Activated CD4-positive, alpha-beta T cell treated with anti-CD3 and anti-CD28 coated beads, Interleukin-2, amount 50 U/mL, for 1 hour (primary cell): Measurements from ENCODE around the gene MOGAT3.

Source experiments
- DNase-seq: peaks from one replicate; pipeline ENCODE4 v3.0.0-alpha.2; 2020

MOGAT3 gene

DNA sequence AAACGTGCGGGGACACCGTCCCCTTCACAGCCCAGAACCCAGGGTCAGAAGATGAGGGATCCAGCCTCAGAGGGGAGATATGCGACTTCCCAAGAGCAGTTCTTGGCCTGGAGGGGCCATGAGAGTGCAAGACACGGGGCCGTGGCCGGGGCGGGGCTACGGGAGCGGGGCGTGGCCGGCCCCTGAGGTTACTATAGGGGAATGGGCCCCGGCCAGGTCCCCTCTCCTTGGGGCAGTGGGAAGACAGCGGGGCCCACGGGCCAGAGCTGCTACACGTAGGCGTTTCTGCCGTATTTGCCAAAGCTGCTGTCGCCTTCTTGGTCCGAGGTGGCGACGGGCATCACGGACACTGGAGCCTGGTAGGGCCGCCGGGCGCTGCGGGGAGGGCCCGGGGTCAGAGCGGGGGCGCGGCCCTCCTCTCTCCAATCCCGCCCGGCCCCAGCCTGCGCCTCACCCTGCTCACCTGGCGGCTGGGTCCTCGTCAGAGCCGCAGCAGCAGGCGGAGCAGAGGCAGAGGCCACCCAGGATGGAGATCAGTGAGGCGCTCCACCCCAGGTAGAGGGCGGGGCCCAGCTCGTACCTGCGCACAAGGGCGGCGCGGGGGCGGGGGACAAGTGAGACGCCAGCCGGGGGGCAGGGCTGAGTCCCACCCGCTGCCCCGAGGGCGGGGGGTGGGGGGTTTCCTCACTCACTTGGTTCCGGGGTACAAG lies 31.5 kb upstream of the MOGAT3 start:
- DNase-seq, result no peak

GRCh38 chr7:101231644-101232043 lies 30.8 kb upstream of the MOGAT3 start:
- no peak for DNase-seq

- DNase-seq, result no peak
Observed at GRCh38 chr7:101226721-101227120, 25.9 kb upstream of the MOGAT3 start.

GRCh38 chr7:101225650-101226049 lies 24.8 kb upstream of the MOGAT3 start:
- no peak for DNase-seq

GRCh38 chr7:101223528-101223927 lies 22.7 kb upstream of the MOGAT3 start:
- DNase-seq, result no peak

GRCh38 chr7:101222275-101222830 lies 21.5 kb upstream of the MOGAT3 start:
- DNase-seq, result no peak

DNA sequence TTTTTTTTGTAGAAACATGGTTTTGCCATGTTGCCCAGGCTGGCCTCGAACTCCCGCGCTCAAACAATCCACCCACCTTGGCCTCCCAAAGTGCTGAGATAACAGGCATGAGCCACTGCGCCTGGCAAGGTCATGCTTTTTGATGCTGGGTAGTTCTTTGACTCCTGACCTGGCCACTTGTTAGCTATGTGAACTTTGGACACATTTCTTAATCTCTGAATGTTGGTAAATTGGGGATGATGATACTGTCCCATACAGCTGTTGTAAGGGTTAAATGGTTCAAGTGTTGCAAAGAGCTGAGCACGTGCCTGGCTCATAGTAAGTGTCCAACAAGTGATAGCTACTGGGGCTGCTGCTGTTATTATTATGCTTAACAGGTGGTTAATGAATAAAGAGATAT lies 19.5 kb upstream of the MOGAT3 start:
- no peak for DNase-seq

DNA sequence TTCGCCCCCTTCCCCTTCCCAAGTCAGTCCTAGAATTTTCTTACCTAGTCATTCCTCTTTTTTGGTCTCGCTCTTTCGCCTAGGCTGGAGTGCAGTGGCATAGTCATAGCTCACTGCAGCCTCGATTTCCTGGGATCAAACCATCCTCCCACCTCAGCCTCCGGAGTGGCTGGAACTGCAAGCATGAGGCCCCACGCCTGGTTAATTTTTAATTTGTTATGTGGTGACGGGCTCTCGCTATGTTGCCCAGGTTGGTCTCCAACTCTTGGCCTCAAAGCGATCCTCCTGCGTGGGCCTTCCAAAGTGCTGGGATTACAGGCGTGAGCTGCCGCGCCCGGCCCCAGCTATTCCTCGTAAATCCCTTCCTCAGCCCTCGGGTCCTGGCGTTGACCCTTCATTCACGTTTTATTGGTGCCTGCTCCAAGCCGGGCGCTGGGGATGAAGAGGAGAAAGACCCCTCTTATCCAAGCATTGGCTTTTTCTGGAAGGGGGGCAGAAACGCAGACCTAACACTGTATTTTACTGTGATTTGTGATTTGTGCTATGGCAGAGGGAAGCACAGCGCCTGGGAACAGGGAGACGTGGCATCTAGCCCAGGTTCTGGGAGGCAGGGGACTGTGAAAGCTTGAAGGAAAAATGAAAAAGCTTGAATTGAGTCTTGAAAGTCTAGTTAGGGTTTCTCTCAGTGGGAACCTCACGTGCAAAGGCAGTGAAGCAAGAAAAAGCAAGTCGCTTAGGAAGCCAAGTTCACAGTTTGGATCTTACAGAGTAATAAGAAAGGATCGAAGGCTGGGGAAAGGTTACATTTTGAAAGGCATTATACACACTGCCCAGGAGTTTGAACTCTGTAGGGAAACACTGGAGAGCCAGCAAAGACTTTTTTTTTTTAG lies 17.6 kb upstream of the MOGAT3 start:
- no peak for DNase-seq

- peak; percentile 96 for DNase-seq
Observed at GRCh38 chr7:101217388-101218235, 16.8 kb upstream of the MOGAT3 start, which contains the start of the genes PLOD3 and ZNHIT1. PLOD3 (minus strand) TSS chr7:101217581; CDS start chr7:101217274, 307 bp downstream. ZNHIT1 (plus strand) TSS chr7:101218165; CDS start chr7:101218196, 31 bp downstream.

- DNase-seq, result no peak
Observed at GRCh38 chr7:101216860-101217387, 16.1 kb upstream of the MOGAT3 start.

DNA sequence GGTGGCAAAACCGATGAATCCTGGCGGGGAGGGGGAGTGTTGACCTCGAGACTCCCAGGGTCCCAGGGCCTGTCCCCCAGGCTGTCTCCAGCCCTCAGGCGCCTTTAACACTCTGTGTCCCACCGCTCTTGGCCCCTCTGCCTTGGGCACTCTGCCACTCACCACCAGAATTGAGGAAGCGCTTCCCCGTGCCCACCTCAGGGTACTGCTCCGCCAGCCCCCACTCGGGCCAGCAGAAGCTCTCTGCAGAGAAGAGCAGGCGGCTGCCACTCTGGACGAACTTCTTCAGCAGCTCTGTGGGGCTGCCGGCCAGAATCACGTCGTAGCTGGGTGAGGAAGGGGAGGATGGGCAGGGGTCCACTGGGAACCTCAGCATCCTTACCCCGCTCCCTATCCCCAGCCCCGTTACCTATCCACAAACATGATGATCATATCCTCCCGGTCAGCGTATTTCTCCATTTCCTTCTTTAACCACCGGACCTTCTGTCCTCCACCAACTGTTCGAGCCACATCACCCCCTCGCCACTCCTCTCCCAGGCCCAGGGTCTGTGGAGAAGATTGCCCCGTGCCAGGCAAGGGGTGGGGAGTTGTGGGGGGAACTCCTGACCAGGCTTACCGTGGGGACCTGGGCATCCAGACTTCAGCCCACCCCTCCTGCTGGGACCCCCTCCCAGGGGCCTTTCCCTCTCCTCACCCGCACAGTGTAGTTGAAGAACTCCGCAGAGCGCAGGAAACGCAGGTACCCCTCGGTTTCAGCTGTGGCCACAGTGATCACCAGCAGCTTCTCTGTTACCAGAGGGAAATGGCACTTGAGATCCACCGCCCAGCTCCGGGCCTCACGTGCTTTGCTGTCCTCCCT lies 15.4 kb upstream of the MOGAT3 start:
- DNase-seq, result no peak

- DNase-seq, result no peak
Observed at GRCh38 chr7:101212014-101212413, 11.2 kb upstream of the MOGAT3 start.

GRCh38 chr7:101211501-101211900 lies 10.7 kb upstream of the MOGAT3 start:
- DNase-seq, result no peak

DNA sequence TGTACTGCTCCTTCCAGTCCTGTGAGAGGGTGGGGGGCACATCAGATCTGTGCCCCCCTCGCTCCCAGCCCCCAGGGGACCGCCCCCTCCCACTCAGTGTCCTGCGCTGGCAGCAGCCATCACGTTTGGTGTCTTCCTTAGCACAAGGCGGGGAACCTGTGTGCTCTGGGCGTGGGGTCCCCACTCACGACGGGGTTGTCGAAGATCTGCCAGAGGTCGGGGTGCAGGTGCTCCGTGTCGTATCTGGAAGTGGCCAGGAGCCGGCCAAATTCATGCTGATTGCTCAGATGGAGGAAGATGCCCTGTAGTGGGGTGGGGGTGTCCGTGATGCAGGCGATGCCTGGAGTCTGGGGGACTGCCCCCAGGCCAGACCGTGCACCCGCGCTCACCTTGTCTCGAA lies 9.3 kb upstream of the MOGAT3 start:
- no peak for DNase-seq

DNA sequence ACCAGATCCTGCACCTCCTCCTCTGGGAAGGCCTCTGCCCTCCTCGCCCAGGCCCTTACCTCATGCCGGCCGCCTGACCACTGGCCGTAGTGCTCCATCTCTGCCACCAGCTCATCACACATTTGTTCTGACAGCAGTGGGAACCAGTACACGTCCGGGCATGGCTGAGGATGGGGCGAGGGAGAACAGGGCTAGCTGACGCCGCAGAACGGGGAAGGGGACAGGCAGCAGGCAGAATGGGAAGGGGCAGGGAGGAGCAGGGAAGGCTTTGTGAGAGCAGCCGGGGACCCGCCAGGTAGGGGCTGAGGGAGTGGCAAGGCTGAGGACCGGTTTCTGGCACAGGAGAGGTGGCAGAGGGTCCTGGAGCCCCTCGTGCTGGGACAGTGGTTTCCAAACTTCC lies 8.0 kb upstream of the MOGAT3 start:
- DNase-seq, result no peak

DNA sequence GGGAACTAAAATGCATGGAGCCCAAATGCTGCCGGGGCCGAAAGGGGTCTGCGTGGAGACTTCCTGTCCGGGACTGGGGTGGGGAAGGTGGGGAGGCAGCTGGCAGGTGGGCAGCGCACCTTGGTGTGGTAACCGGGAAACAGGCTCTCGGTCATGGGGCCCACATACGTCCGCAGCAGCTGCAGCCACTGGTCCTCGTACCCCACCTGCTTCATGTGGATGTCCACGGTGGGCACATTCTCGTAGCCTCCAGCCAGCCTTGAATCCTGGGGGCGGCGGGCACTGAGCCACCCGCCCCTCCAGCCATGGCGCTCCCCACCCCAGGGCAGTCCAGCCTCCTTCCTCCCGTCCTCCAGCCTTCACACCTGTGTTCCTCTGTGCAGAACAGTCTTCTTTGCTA lies 6.6 kb upstream of the MOGAT3 start:
- DNase-seq, result no peak

GRCh38 chr7:101206665-101207042 lies 5.8 kb upstream of the MOGAT3 start:
- no peak for DNase-seq

DNA sequence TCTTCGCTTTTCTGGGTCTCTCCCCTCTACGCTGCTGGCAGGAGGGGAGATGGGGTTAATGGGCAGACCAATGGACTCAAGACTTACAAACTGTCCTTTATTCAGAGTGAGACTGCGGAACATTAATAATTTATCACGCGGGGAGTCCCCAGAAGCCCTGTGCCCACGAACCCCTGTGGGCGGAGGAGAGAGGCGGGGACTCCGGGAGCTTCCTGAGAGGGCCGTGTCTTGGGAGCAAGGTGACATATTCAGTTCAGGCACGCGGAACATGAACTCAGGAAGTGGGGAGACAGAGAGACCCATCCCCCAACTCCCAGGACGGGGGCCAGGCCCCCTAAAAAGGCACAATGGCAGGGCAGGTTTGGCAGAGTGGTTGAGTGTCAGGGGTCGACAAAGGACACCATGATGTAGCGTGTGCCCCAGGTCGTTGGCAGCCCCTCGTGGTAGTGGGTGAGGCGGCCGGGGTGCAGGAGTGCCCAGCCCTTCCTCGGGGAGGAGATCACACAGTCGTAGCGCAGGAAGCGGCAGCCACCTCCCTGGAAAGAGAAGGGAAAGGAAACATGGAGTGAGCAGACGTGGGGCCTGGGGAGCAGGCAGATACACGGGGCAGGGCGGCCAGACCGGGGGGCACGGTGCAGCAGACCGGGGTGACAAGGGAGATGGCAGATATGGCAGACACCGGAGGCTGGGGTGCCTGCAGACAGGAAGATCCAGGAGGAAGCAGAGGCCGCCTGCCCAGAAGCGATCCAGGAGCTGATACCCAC lies 5.2 kb upstream of the MOGAT3 start:
- no peak for DNase-seq

- peak; percentile 23 for DNase-seq
Observed at GRCh38 chr7:101203740-101204738, 3.2 kb upstream of the MOGAT3 start.

- DNase-seq, result no peak
Observed at GRCh38 chr7:101202603-101202918, 1.7 kb upstream of the MOGAT3 start.
